K562 (cell line): Measurements from ENCODE around the gene KIF18B. TPM values are rescaled to one million over a fixed set of nuclear protein-coding genes. Genes with fewer than 3 reads are reported as not detected.

Source experiments
- ARNT ChIP-seq, 2 experiments: fragments of 450-650 bp; IDR thresholded peaks; 2 replicates each; pipeline ENCODE4 v1.6.1; 2016; ENCODE audit warnings: mild to moderate bottlenecking in 1 of 2
- ATF3 ChIP-seq, 2 experiments: fragments of 450-650 bp in 1 of 2; sonication (generic) in 1 of 2; formaldehyde crosslinking in 1 of 2; IDR thresholded peaks in 1 of 2; conservative IDR thresholded peaks in 1 of 2; 2 replicates each; pipeline versions ENCODE4 v1.6.1 to v1.8.1; 2016 to 2023; ENCODE audit warnings: mild to moderate bottlenecking in 2 of 2, moderate library complexity in 2 of 2, inconsistent platforms in 1 of 2, missing genetic modification reagents in 1 of 2
- CHAMP1 ChIP-seq: fragments of 450-650 bp; IDR thresholded peaks from 2 replicates; pipeline ENCODE4 v1.6.1; 2016; ENCODE audit warnings: mild to moderate bottlenecking
- CSDE1 ChIP-seq, 2 experiments: fragments of 450-650 bp; IDR thresholded peaks; 2 replicates each; pipeline ENCODE4 v1.6.1; 2016; ENCODE audit warnings: mild to moderate bottlenecking in 1 of 2
- CTBP1 ChIP-seq: fragments of 450-650 bp; IDR thresholded peaks from 2 replicates; pipeline ENCODE4 v1.6.1; 2016; ENCODE audit warnings: borderline replicate concordance
- CXXC5 ChIP-seq: fragments of 250-450 bp; sonication (Bioruptor Pico); IDR thresholded peaks from 2 replicates; pipeline ENCODE4 v1.8.0; 2022; ENCODE audit warnings: inconsistent platforms, mild to moderate bottlenecking, moderate library complexity
- EGR1 ChIP-seq: fragments of 450-650 bp; conservative IDR thresholded peaks from 2 replicates; pipeline ENCODE4 v1.6.1; 2017; ENCODE audit warnings: mild to moderate bottlenecking
- HMGN3 ChIP-seq: IDR thresholded peaks from 2 replicates; pipeline ENCODE4 v1.6.1; 2011; ENCODE audit warnings: borderline replicate concordance, low read depth, mild to moderate bottlenecking, mixed read lengths, low read length; ENCODE audit not compliant: insufficient read length; ENCODE audit errors: extremely low read depth
- HNRNPH1 ChIP-seq: fragments of 200-400 bp; formaldehyde crosslinking; optimal IDR thresholded peaks from 2 replicates; pipeline ENCODE3; 2017; ENCODE audit warnings: low read depth, mild to moderate bottlenecking, low read length, moderate library complexity
- KLF13 ChIP-seq: fragments of 450-650 bp; IDR thresholded peaks from 2 replicates; pipeline ENCODE4 v1.6.1; 2016; ENCODE audit warnings: missing genetic modification characterization, low read depth, mild to moderate bottlenecking, missing compliant biosample characterization, moderate library complexity, borderline replicate concordance
- MCM3 ChIP-seq: fragments of 450-650 bp; IDR thresholded peaks from 2 replicates; pipeline ENCODE4 v1.6.1; 2016
- PBX2 ChIP-seq, 2 experiments: IDR thresholded peaks in 1 of 2; conservative IDR thresholded peaks in 1 of 2; 2 replicates each; pipeline ENCODE4 v1.6.1; 2016; ENCODE audit warnings: low read depth in 2 of 2, mild to moderate bottlenecking in 1 of 2, missing compliant biosample characterization in 1 of 2, missing genetic modification characterization in 1 of 2, moderate library complexity in 1 of 2
- POLR3G ChIP-seq: IDR thresholded peaks from 2 replicates; pipeline ENCODE4 v1.6.1; 2011; ENCODE audit not compliant: insufficient read length, insufficient replicate concordance; ENCODE audit errors: extremely low read depth
- RBM22 ChIP-seq: fragments of 200-400 bp; formaldehyde crosslinking; IDR thresholded peaks from 2 replicates; pipeline ENCODE4 v1.6.1; 2018; ENCODE audit warnings: low read length, low read depth; ENCODE audit not compliant: poor library complexity, severe bottlenecking
- SPI1 ChIP-seq: IDR thresholded peaks from 2 replicates; pipeline ENCODE4 v1.6.1; 2011; ENCODE audit warnings: low read depth, low read length, control low read depth, borderline replicate concordance
- ZBED1 ChIP-seq: IDR thresholded peaks from 2 replicates; pipeline ENCODE4 v1.6.1; 2014
- ZNF146 ChIP-seq: IDR thresholded peaks from one replicate; pipeline ENCODE4 v1.6.1; 2018; ENCODE audit warnings: missing compliant biosample characterization; ENCODE audit not compliant: unreplicated experiment
- ZNF639 ChIP-seq, 2 experiments: fragments of 200-800 bp in 1 of 2; sonication (Bioruptor generic) in 1 of 2; sonication (generic) in 1 of 2; formaldehyde crosslinking in 1 of 2; IDR thresholded peaks in 1 of 2; conservative IDR thresholded peaks in 1 of 2; 2 replicates each; pipeline versions ENCODE4 v1.5.0 to v1.6.1; 2016 to 2020; ENCODE audit warnings: missing compliant biosample characterization in 1 of 2, missing genetic modification characterization in 1 of 2, missing genetic modification reagents in 1 of 2
- ZNF707 ChIP-seq: fragments of 250-450 bp; sonication (Bioruptor Pico); conservative IDR thresholded peaks from 2 replicates; pipeline ENCODE4 v1.8.0; 2022; ENCODE audit warnings: inconsistent platforms, mild to moderate bottlenecking, moderate library complexity
- polyA plus RNA-seq, 8 experiments: library from polyadenylated mRNA; depleted of rRNA in 4 of 8; stranded (reverse) in 5 of 8; unstranded in 3 of 8; fragments of >200 nt; fragmentation: Nextera tagmentation in 2 of 8; fragmentation: Illumina TruSeq in 1 of 8; extraction: Ambion mirVana in 2 of 8; extraction: Trizol in 1 of 8; gene quantifications; 2 replicates each; pipeline versions ENCODE4 v1.2.1 to v1.2.3, GENCODE V29; 2011 to 2014; ENCODE audit warnings: inconsistent platforms in 1 of 8, missing spikeins in 1 of 8
- total RNA-seq, 7 experiments: library from RNA; depleted of rRNA in 6 of 7; stranded (reverse); fragments of >200 nt in 6 of 7; fragmentation: Illumina TruSeq in 2 of 7; extraction: Trizol in 2 of 7; gene quantifications; 2 replicates each; pipeline versions ENCODE4 v1.2.1 to v1.2.3, GENCODE V29; 2011 to 2021; ENCODE audit warnings: low replicate concordance in 1 of 7

The KIF18B gene
- total and polyA plus RNA-seq, 9 of the 15 experiments (the other 6 are each of a cell fraction or from before 2014, with no cell fraction given), result 2.0 to 42.8 (median 13.2) TPM

GRCh38 chr17:44911133-44912001 lies 36.2 kb downstream of the KIF18B start (continued):
- TF ChIP-seq ARNT (IDR thresholded peaks at IDR 0.05) (no peak), RBM22 (no peak), EGR1 (no peak), SPI1 (no peak), CXXC5 (CRISPR knock-in tag) (peak; percentile 60), CHAMP1 (no peak), ZNF146 (CRISPR knock-in tag) (no peak), ATF3 (IDR thresholded peaks at IDR 0.05) (no peak), ATF3 (CRISPR knock-in tag; conservative IDR thresholded peaks at IDR 0.05) (no peak), HNRNPH1 (no peak), KLF13 (no peak), HMGN3 (no peak), ZNF707 (CRISPR knock-in tag) (no peak), ZNF639 (CRISPR knock-in tag; conservative IDR thresholded peaks at IDR 0.05 in 1 of 2, IDR thresholded peaks at IDR 0.05 in 1 of 2) (no peak), MCM3 (no peak), POLR3G (no peak), ZBED1 (no peak), PBX2 (CRISPR knock-in tag; IDR thresholded peaks at IDR 0.05; ENCODE audit: low read depth) (no peak), PBX2 (tag; conservative IDR thresholded peaks at IDR 0.05; ENCODE audit: low read depth) (no peak), CSDE1 (IDR thresholded peaks at IDR 0.05) (no peak), CTBP1 (peak; percentile 92)
